DMS153 (cell line): ENCODE data around the gene CDC26.
A peak's percentile ranks its signal among the peaks of the same experiment; 100 is the strongest.
"Not testable (repeated sequence)": the region's sequence is repeated elsewhere in the genome, so short reads cannot be mapped to it uniquely, and the experiment has no call there.

ENCODE experiments used
- DNase-seq: peaks from one replicate; lab custom pipeline; 2025; lab: John Stamatoyannopoulos, UW

Gene CDC26

DNA sequence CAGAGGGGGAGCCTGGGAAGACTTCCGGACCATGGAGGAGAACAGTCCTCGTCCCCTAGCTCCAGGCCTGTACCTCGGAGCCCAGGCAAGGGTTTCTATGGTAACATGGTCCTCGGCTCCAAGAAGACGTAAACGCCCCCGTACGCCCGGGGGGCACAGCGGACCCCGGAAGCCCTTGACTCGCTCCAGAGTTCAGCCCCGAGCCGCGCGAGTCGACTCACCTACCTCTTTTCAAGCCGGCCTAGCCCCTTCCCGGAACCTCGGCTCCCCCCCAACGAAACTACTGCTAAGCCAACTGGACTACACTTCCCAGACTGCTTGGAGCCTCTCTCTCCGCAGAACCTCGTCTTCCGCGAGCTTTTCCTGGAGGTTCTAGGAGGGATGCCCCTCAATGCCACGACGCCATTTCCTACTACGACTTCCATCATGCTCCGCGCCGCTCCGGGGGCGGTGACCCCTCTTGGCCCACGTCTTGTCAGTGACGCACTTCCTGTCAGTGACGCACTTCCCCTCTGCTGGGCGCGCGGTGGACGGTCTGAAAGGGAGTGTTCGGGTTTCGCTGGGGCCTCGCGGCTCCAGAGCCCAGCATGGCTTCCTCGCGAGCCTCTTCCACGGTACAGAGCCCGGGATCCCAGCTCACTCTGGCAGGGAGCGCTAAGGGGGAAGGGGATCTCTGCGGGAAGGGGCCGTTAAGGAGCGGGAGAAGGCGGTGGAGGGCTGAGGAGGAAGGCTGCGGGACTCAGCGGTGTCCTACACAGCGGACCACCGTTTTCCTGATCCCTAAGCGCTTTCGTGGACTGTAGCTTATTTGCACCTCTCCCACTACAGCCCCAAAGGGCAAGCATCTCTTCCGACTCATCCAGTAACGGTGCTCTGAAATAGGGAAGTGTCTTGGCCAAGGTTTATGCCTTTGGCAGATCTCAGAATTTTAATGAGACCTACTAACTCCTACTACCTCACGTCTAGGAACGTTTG, at the start of gene CDC26, which contains the start of gene PRPF4:
Gene CDC26 (minus strand): TSS at position 416 of the 975 bp plus-strand sequence. CDS start 3,065 bp downstream, outside the sequence.
Gene PRPF4 (plus strand): TSS at position 502 of the 975 bp plus-strand sequence. CDS start 86 bp downstream, at position 588.
- peak; percentile 97 for DNase-seq

DNA sequence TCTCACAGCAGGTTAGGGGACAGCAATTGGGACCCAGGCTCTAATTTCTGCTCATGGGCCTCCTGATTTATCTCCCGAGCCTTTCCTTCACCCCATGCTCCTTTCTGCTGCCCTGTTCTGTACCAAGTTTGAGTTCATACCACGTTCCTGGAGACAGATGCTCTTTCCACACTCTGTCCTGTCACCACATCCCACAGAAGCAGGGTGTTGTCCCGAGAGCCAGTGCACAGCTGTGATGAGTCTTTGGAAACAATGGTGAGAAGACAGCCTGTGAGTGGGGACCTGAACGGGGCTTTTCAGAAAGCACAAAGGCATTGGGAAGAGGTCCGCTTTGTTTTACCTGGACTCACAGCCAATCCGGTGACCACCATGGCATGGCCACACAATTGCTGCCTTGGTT, 47.3 kb upstream of the CDC26 start:
- no peak for DNase-seq

DNA sequence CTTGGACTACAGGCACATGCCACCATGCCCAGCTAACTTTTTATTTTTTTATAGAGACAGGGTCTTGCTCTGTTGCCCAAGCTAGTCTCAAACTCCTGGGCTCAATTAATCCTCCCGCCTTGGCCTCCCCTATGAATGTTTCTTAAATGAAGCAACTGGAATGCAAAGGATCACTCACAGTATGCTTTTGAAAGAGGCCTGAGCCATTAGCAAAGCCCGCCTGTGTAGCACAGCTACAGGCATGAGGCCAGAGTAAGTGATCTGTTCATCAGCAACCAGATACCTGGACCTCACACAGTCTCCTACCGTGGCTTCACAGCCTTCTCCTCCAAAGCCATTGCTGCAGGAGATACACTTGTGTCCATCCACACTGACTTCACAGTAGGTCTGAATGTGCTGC, 44.7 kb upstream of the CDC26 start:
- DNase-seq, result no peak

DNA sequence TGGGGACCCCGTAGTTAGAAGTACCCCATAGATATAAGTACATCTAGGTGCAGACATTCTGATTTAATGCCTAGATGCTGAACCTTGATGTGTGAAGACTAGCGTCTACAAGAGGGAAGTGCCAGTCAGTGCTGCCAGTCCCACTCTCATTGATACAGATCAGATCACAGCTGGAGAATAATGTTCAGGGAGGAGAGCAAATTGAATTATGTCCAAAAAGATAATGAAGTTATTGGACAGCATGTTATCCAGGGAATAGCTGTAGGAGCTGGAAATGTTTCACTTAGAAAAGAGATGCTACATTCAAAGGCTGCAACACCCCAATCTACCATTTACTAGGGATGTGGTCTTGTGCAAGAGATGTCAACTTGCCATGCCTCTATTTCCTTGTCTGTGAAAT, 43.7 kb upstream of the CDC26 start:
- DNase-seq, result no peak

DNA sequence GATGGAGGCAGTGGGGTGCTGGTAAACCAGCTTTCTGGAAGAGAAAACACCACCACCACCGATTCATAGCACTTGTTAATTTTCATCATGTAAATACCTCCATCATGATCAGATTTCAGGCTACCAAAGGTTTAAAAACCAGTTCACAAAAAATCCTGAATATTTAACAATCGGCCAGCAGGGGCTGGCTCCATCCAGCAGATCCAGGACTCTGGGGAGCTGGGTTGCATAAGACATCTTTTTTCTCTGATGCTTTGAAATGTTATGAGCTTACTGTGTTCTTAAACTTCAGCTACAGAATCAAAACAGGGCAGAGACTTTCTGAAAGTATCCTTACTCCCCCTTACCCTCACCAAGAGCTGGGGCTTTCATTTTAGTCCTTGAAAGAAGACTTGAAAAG, 42.4 kb upstream of the CDC26 start:
- DNase-seq, result no peak

- DNase-seq, result no peak
Observed at GRCh38 chr9:113316030-113316429, 40.7 kb upstream of the CDC26 start.

DNA sequence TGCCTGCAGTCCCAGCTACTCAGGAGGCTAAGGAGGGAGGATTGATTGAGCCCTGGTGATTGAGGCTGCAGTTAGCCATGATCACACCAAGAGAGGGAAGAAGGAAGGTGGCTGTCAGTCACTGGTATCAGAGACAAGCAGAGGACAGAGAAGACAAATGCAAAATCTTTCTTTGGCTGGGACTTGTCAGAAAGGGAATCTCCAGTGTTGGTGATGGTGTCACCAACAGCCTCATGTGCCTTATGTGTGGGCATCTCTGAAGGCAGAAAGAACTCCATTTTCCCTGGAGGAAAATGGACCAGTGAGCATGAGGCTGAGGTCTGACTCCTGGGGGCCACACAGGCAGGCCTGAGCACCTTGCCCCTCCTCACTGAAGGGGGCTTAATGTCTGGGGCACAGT, 39.9 kb upstream of the CDC26 start:
- DNase-seq, result no peak

DNA sequence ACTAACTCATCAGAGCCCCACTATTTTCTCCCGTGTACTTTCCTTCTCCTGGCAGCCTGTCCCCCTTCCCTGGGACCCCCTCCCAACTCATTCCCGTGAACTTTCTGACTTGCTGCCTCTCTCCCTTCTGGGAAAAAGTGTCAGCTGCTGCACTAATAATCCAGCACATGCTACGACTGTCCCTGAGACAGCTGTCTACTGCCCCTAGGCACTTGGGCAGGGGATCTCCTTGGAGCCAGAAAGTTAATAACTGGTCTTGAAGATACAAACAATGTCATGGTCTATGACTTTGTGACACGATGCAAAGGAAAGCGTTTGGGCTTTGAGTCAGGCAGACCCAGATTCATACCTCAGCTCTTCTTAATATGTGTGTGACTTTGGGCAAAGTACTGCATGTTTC, 37.9 kb upstream of the CDC26 start:
- no peak for DNase-seq

DNA sequence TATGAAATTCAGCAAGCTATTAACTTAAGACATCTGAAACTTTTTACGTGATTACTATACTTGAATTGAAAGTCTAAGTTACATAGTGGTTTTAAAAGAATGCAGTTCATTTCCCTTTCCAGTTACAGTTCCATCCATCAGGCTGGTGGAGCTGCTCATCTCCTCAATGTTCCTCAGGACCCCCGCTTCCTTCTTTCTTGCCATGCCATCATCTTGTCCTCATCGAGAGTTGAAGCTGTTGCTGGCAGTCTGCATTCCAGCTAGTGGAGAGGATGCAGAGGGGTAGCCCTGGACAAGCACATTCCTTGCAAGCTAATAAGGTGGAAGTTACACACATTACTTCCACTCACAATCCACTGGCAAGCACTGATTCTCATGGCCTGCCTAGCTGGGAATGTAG, 36.6 kb upstream of the CDC26 start:
- no peak for DNase-seq

DNA sequence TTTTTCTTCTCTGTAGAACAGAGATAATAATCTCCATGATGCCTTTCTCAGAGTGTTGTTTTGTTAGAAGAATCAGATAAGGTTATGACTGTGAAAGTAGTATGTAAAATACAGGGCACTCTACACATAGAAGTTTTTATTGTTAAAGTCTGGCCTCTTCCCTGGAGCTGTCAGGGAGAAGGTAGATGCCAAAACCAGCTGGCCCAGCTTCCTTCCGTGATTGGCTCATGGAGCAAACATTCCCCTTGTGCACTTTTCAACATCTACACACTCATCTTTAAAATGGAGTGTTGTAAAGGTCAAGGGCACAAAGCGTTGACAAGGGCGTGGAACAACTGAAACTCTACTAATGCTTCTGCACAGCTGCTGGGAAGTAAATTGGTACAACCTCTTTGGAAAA, 35.2 kb upstream of the CDC26 start:
- DNase-seq, result no peak

- peak; percentile 14 for DNase-seq
Observed at GRCh38 chr9:113309204-113309813, 33.9 kb upstream of the CDC26 start.

DNA sequence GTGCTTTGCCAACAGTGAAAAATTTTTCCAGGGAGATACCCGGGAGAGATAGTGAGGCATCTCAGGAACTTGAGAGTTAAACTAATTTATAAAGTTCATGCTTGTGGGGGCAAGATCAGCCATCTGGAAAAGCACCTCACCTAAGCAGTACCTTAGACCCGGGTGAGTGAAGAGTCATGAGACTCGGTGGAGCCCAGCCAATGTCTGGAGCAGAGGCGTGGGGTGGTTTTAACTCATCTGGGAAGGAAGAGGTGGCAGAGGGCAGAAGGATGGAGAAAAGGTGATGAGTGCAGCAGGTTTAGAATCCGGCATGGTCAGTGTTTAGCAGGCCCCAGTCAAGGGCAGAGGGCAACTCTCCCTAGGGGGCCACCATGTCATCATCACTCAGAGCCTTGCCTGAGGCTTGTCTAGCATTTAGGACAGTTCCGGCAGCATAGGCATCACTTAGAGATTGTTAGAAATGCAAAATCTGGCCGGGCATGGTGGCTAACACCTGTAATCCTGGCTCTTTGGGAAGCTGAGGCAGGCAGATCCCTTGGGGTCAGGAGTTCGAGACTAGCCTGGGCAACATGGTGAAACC, 32.1 kb upstream of the CDC26 start:
- no peak for DNase-seq

GRCh38 chr9:113306566-113306965, 31.2 kb upstream of the CDC26 start:
- DNase-seq, result no peak

GRCh38 chr9:113302792-113303418, 27.5 kb upstream of the CDC26 start, which contains the start of gene RNF183:
RNF183 (minus strand) TSS chr9:113303376; CDS start chr9:113298184, 5,192 bp downstream.
- no peak for DNase-seq

- no peak for DNase-seq
Observed at GRCh38 chr9:113301548-113301947, 26.2 kb upstream of the CDC26 start.

DNA sequence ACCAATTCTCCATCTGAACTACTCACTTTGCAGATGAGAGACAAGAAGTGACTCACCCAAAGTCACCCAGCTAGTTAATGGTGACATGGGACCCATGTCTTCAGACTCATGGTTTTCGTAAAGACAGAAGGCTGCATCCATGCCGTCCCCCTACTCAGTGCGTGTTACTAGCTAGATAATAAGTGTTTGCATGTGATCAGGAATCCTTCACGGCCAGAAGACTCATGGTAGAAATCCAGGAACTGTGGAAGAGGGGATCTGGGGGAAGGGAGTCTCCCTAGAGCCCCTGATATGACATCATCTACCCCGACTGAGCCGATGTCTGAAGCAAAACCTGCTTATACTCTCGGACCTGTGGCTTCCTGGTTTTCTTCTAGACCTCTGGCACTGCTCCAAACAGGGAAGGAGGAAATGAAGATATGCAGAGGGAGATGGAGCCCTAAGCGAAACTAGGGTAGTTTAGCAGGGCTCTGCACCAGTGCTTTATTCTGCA, 24.5 kb upstream of the CDC26 start:
- peak; percentile 89 for DNase-seq

GRCh38 chr9:113298924-113299770, 23.8 kb upstream of the CDC26 start:
- peak; percentile 86 for DNase-seq

GRCh38 chr9:113298311-113298710, 22.9 kb upstream of the CDC26 start:
- DNase-seq, result no peak

- no peak for DNase-seq
Observed at GRCh38 chr9:113296796-113297558, 21.6 kb upstream of the CDC26 start.

GRCh38 chr9:113296247-113296646, 20.9 kb upstream of the CDC26 start:
- DNase-seq, result not testable (repeated sequence)
